Activated B cell treated with CpG ODN at 0.5 μM for 24 hours (primary cell): ENCODE measurements around the gene AP4E1. TPM values are rescaled to one million over a fixed set of nuclear protein-coding genes. Genes with fewer than 3 reads are reported as not detected.

Source experiments
- ATAC-seq: fragments of 200-7000 bp; cut with Tn5 transposase; one replicate; pipeline ENCODE4 v1.10.0; 2021; ENCODE audit warnings: low read depth, mild to moderate bottlenecking, moderate library complexity
- CTCF ChIA-PET: fragments of 350-600 bp; sonication (Branson Sonifier 250); formaldehyde crosslinking; loops from one replicate; lab custom pipeline; 2021; ENCODE audit warnings: antibody characterized with exemption; lab: Charles Lee
- POLR2A ChIA-PET: fragments of 350-600 bp; sonication (Branson Sonifier 250); formaldehyde crosslinking; loops from one replicate; lab custom pipeline; 2021; ENCODE audit warnings: antibody characterized with exemption; lab: Charles Lee
- DNase-seq: peaks from one replicate; pipeline ENCODE4 v3.0.0; 2022
- H3K27ac Mint-ChIP-seq: one replicate; pipeline ENCODE4 v1.8.0; 2020; ENCODE audit warnings: mixed read lengths
- H3K27me3 Mint-ChIP-seq: one replicate; pipeline ENCODE4 v1.8.0; 2021; ENCODE audit warnings: mixed read lengths
- H3K36me3 Mint-ChIP-seq: one replicate; pipeline ENCODE4 v1.8.0; 2021; ENCODE audit warnings: low read depth, mixed read lengths
- H3K4me1 Mint-ChIP-seq: one replicate; pipeline ENCODE4 v1.8.0; 2021; ENCODE audit warnings: mixed read lengths
- H3K4me3 Mint-ChIP-seq: one replicate; pipeline ENCODE4 v1.8.0; 2020; ENCODE audit warnings: mild to moderate bottlenecking, mixed read lengths
- H3K9me3 Mint-ChIP-seq: one replicate; pipeline ENCODE4 v1.8.0; 2020; ENCODE audit warnings: mixed read lengths
- CTCF ChIP-seq: fragments of 200-600 bp; IDR thresholded peaks from one replicate; pipeline ENCODE4 v1.8.0; 2022; ENCODE audit warnings: antibody characterized with exemption, mild to moderate bottlenecking
- intact Hi-C: fragments of 100-400 bp; cut with micrococcal nuclease; formaldehyde crosslinking; loops from one replicate; pipeline ENCODE4 v1.15.1; 2024
- total RNA-seq: library from RNA; stranded (reverse); gene quantifications from 2 replicates; pipeline ENCODE4 v1.2.3, GENCODE V29; 2022

AP4E1 gene
- total RNA-seq = 11.1 and 13.4 TPM in 2 replicates

GRCh38 chr15:50908209-50909009 lies at the start of gene AP4E1:
Gene AP4E1 (plus strand): TSS chr15:50908683. CDS start chr15:50908779, 96 bp downstream.
- peak; percentile 93 for DNase-seq
- no peak for TF ChIP-seq CTCF
- no peaks in the 10 kb centered on the region for H3K9me3 Mint-ChIP-seq
- peaks cover 23% of the 10 kb centered on the region for H3K36me3 Mint-ChIP-seq
- H3K4me1 Mint-ChIP-seq = peaks cover 40% of the 10 kb centered on the region
- peak within 1 kb of the TSS; percentile 91 for H3K4me3 Mint-ChIP-seq
- H3K27ac Mint-ChIP-seq = peak within 1 kb of the TSS; percentile 97
- ChIA-PET POLR2A (interaction anchor here (0.6 to 1.8 kb wide), 13 partner anchors 8 to 554 kb away, joined by 3 to 11 read pairs (median 4); partner anchors contain the start of genes GABPB1, SPPL2A and TRPM7), CTCF (interaction anchor here (1.0 to 1.5 kb wide), 7 partner anchors 19 to 1287 kb away, joined by 3 to 8 read pairs (median 3); partner anchors contain the start of gene DTWD1)
- intact Hi-C loops = loop anchor here (1.0 to 10.0 kb wide), 12 partner anchors 36 to 1864 kb away; partner anchors contain the start of genes DTWD1, FAM227B, GABPB1 and SECISBP2L
- peak; percentile 58 for ATAC-seq
- H3K27me3 Mint-ChIP-seq = no peaks in the 10 kb centered on the region

DNA sequence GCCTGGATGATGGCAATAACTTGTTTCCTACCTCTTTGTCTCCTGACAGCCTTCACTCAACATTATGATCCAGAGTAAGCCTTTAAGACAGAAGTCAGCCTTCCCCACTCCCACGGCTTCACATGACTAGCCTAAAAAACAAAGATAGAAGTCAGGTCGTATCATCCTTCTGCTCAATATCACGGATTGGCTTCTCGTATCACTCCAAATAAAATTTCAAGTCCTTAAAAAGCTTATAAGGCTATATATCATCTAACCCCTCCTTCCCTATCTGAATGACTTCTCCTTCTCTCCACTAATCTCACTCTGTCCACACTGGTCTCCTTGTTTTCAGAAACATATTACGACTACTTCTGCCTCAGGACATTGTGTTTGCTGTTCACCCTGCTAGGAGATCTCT lies 47.7 kb upstream of the AP4E1 start:
- Mint-ChIP-seq H3K9me3 (no peaks in the 10 kb centered on the region), H3K36me3 (no peaks in the 10 kb centered on the region), H3K4me3 (no peak overlapping the region), H3K4me1 (no peaks in the 10 kb centered on the region), H3K27ac (no peak overlapping the region), H3K27me3 (peaks cover 2% of the 10 kb centered on the region)
- ChIA-PET CTCF (no interaction called here), POLR2A (no interaction called here)
- DNase-seq (no peak), ATAC-seq (no peak)
- intact Hi-C loops = no loop called here
- TF ChIP-seq CTCF = no peak

DNA sequence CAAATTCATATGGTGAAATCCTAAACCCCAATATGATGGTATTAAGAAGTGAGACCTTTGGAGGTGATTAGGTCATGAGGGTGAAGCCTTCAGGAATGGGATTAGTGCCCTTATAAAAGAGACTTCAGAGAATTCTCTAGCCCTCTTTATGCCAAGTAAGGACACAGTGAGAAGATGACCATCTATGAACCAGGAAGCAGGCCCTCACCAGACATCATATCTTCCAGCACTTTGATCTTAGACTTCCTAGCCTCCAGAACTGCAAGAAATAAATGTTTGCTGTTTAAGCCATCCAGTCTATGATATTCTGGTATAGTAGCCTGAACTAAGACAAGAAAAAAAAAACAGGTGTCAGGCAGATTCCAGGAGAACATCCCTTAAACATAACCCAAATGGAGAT lies 45.9 kb upstream of the AP4E1 start:
- no peak overlapping the region for H3K27ac Mint-ChIP-seq
- no peak for TF ChIP-seq CTCF

GRCh38 chr15:50864873-50865272 lies 43.6 kb upstream of the AP4E1 start:
- POLR2A ChIA-PET = no interaction called here
- DNase-seq (no peak), ATAC-seq (no peak)
- no peak overlapping the region for H3K4me3 Mint-ChIP-seq
- no peaks in the 10 kb centered on the region for H3K36me3 Mint-ChIP-seq
- H3K4me1 Mint-ChIP-seq = no peaks in the 10 kb centered on the region
- TF ChIP-seq CTCF = no peak
- no peaks in the 10 kb centered on the region for H3K9me3 Mint-ChIP-seq
- CTCF ChIA-PET = interaction anchor here (1.0 kb wide), 1 partner anchor 190 kb away, joined by 3 read pairs; no protein-coding TSS in a partner anchor
- H3K27me3 Mint-ChIP-seq = peaks cover 2% of the 10 kb centered on the region
- intact Hi-C loops = no loop called here
- no peak overlapping the region for H3K27ac Mint-ChIP-seq

More for the DNA sequence above, 45.9 kb upstream of the AP4E1 start:
- Mint-ChIP-seq H3K9me3 (no peaks in the 10 kb centered on the region), H3K27me3 (peaks cover 2% of the 10 kb centered on the region), H3K4me1 (no peaks in the 10 kb centered on the region), H3K4me3 (no peak overlapping the region), H3K36me3 (no peaks in the 10 kb centered on the region)
- DNase-seq = no peak
- ATAC-seq = no peak
- ChIA-PET CTCF (no interaction called here), POLR2A (no interaction called here)
- intact Hi-C loops = no loop called here
